Osteocyte (in vitro differentiated cells): Measurements from ENCODE around the gene IL11RA. TPM values are rescaled to one million over a fixed set of nuclear protein-coding genes. Genes with fewer than 3 reads are reported as not detected.

Experiments
- DNase-seq: peaks from one replicate; pipeline ENCODE4 v3.0.0; 2021; ENCODE audit warnings: mixed read lengths; ENCODE audit not compliant: unreplicated experiment; ENCODE audit errors: extremely low spot score
- H3K27ac Mint-ChIP-seq: one replicate; pipeline ENCODE4 v1.8.0; 2021; ENCODE audit warnings: mild to moderate bottlenecking, mixed read lengths; ENCODE audit not compliant: unreplicated experiment
- H3K27me3 Mint-ChIP-seq: one replicate; pipeline ENCODE4 v1.8.0; 2021; ENCODE audit warnings: mixed read lengths; ENCODE audit not compliant: unreplicated experiment
- H3K36me3 Mint-ChIP-seq: one replicate; pipeline ENCODE4 v1.8.0; 2021; ENCODE audit warnings: mixed read lengths; ENCODE audit not compliant: unreplicated experiment
- H3K4me1 Mint-ChIP-seq: one replicate; pipeline ENCODE4 v1.8.0; 2021; ENCODE audit warnings: mixed read lengths; ENCODE audit not compliant: unreplicated experiment
- H3K4me3 Mint-ChIP-seq: one replicate; pipeline ENCODE4 v1.8.0; 2021; ENCODE audit warnings: mild to moderate bottlenecking, moderate library complexity, mixed read lengths; ENCODE audit not compliant: unreplicated experiment
- H3K9me3 Mint-ChIP-seq: one replicate; pipeline ENCODE4 v1.8.0; 2021; ENCODE audit warnings: mixed read lengths; ENCODE audit not compliant: unreplicated experiment
- CTCF ChIP-seq: fragments of 200-600 bp; sonication (generic); IDR thresholded peaks from 2 replicates; pipeline ENCODE4 v1.5.0; 2021; ENCODE audit warnings: antibody characterized with exemption, mild to moderate bottlenecking, moderate library complexity
- total RNA-seq: library from RNA; stranded (reverse); gene quantifications from 2 replicates; pipeline ENCODE4 v1.2.1, GENCODE V29; 2021

The IL11RA gene
- total RNA-seq, 1 donor from 2014 or later = 36.7 TPM

- no peaks in the 10 kb centered on the region for H3K9me3 Mint-ChIP-seq
- no peak overlapping the region for H3K27ac Mint-ChIP-seq
- H3K4me1 Mint-ChIP-seq = peaks cover 18% of the 10 kb centered on the region
- TF ChIP-seq CTCF = no peak
- no peaks in the 10 kb centered on the region for H3K27me3 Mint-ChIP-seq
- peaks cover 12% of the 10 kb centered on the region for H3K36me3 Mint-ChIP-seq
- no peak for DNase-seq
- no peak overlapping the region for H3K4me3 Mint-ChIP-seq
Observed at GRCh38 chr9:34644766-34645314, 7.1 kb upstream of the IL11RA start.

- H3K27me3 Mint-ChIP-seq = no peaks in the 10 kb centered on the region
- peak; percentile 97 for DNase-seq
Observed at GRCh38 chr9:34646211-34647083, 5.5 kb upstream of the IL11RA start, which contains the start of gene GALT. Gene GALT (plus strand): TSS chr9:34646675. CDS start chr9:34646705, 30 bp downstream.

GRCh38 chr9:34647084-34647403 lies 4.9 kb upstream of the IL11RA start:
- Mint-ChIP-seq H3K27ac (peak overlapping the region; percentile 82), H3K9me3 (no peaks in the 10 kb centered on the region), H3K4me3 (peak overlapping the region; percentile 88), H3K36me3 (peaks cover 12% of the 10 kb centered on the region), H3K4me1 (peaks cover 32% of the 10 kb centered on the region), H3K27me3 (no peaks in the 10 kb centered on the region)
- no peak for DNase-seq
- no peak for TF ChIP-seq CTCF

More at GRCh38 chr9:34646211-34647083, 5.5 kb upstream of the IL11RA start, which contains the start of gene GALT:
- peaks cover 12% of the 10 kb centered on the region for H3K36me3 Mint-ChIP-seq
- no peaks in the 10 kb centered on the region for H3K9me3 Mint-ChIP-seq
- peak within 1 kb of the TSS; percentile 82 for H3K27ac Mint-ChIP-seq
- peak within 1 kb of the TSS; percentile 88 for H3K4me3 Mint-ChIP-seq
- peaks cover 26% of the 10 kb centered on the region for H3K4me1 Mint-ChIP-seq
- TF ChIP-seq CTCF = peak; percentile 51

GRCh38 chr9:34647651-34648050 lies 4.3 kb upstream of the IL11RA start:
- TF ChIP-seq CTCF = no peak

GRCh38 chr9:34648673-34649072 lies 3.3 kb upstream of the IL11RA start:
- H3K27me3 Mint-ChIP-seq = no peaks in the 10 kb centered on the region
- H3K4me3 Mint-ChIP-seq = no peak overlapping the region
- H3K4me1 Mint-ChIP-seq = peaks cover 48% of the 10 kb centered on the region
- no peaks in the 10 kb centered on the region for H3K9me3 Mint-ChIP-seq
- DNase-seq = no peak
- H3K36me3 Mint-ChIP-seq = peaks cover 12% of the 10 kb centered on the region
- TF ChIP-seq CTCF = no peak
- H3K27ac Mint-ChIP-seq = peak overlapping the region; percentile 47

More at GRCh38 chr9:34647651-34648050, 4.3 kb upstream of the IL11RA start:
- no peaks in the 10 kb centered on the region for H3K27me3 Mint-ChIP-seq
- peaks cover 39% of the 10 kb centered on the region for H3K4me1 Mint-ChIP-seq
- peaks cover 12% of the 10 kb centered on the region for H3K36me3 Mint-ChIP-seq
- peak overlapping the region; percentile 88 for H3K4me3 Mint-ChIP-seq
- no peak for DNase-seq
- no peaks in the 10 kb centered on the region for H3K9me3 Mint-ChIP-seq
- H3K27ac Mint-ChIP-seq = peak overlapping the region; percentile 82
